ENCODE data around the gene SERTAD1. TPM values are rescaled to one million over a fixed set of nuclear protein-coding genes. Genes with fewer than 3 reads are reported as not detected.
A peak's percentile ranks its signal among the peaks of the same experiment; 100 is the strongest.

SERTAD1 gene
- total and polyA plus RNA-seq, 2 of the 8 experiments (the other 6 are each of a cell fraction or from before 2014, with no cell fraction given) = 5.4 to 6.6 TPM

- CTCF ChIA-PET (ENCODE audit: partially characterized antibody) = interaction anchor here (0.5 to 2.6 kb wide), 11 partner anchors 10 to 145 kb away, joined by 3 to 15 read pairs (median 3); no protein-coding TSS in a partner anchor
- H3K9me3 ChIP-seq (ENCODE audit: insufficient read depth in 2 of 2, low read depth in 1 of 2, low read length in 1 of 2) = no peaks in the 10 kb centered on the region
- peak overlapping the region; percentile 75; the same call in 1 of the 2 replicates for H4K8ac ChIP-seq (ENCODE audit: extremely low read depth, insufficient read depth, low read length)
- H2AK5ac ChIP-seq (ENCODE audit: low read depth, low read length) = no peak overlapping the region
- H2BK5ac ChIP-seq (ENCODE audit: low read depth, low read length) = no peak overlapping the region
- H3K27ac ChIP-seq (ENCODE audit: low read depth, low read length) = no peak overlapping the region
- no peak overlapping the region for H2BK15ac ChIP-seq (ENCODE audit: low read length)
- no peak overlapping the region for H3K9ac ChIP-seq (replicated peaks in 1 of 4; ENCODE audit: extremely low read depth in 1 of 4, low read depth in 3 of 4, low read length in 3 of 4)
- H4K20me1 ChIP-seq (replicated peaks in 1 of 2; ENCODE audit: control insufficient read depth in 1 of 2, insufficient read depth in 2 of 2, low read length in 2 of 2) = no peaks in the 10 kb centered on the region
- H3K4me2 ChIP-seq (ENCODE audit: insufficient read depth in 1 of 2, low read depth in 2 of 2, low read length in 2 of 2) = peak overlapping the region; percentile 72 to 87
- H3K36me3 ChIP-seq (ENCODE audit: control insufficient read depth in 2 of 4, insufficient read depth in 4 of 4, low read length in 3 of 4) = no peaks in the 10 kb centered on the region
- peak overlapping the region; percentile 54 for H3K56ac ChIP-seq (replicated peaks; ENCODE audit: insufficient read length, low read depth, low read length)
- 0 out of 2 replicates have a peak overlapping the region, but pooled peaks have one; percentile 39 for H2BK12ac ChIP-seq (ENCODE audit: low read depth, low read length)
- DNase-seq (ENCODE audit: low read depth in 1 of 2, low spot score in 2 of 2) = peak; percentile 84 to 100
- H3K4me3 ChIP-seq (ENCODE audit: extremely low read depth in 1 of 4, insufficient read depth in 2 of 4, low read depth in 3 of 4, low read length in 4 of 4) = peak overlapping the region; percentile 48 to 77 (median 64)
- FAIRE-seq = peak; percentile 13
- H3K79me2 ChIP-seq (ENCODE audit: control insufficient read depth in 1 of 2, insufficient read depth in 2 of 2, low read length in 2 of 2) = no peaks in the 10 kb centered on the region
- H3K27me3 ChIP-seq (replicated peaks in 1 of 4; ENCODE audit: control insufficient read depth in 3 of 4, extremely low read depth in 1 of 4, insufficient read depth in 3 of 4, low read length in 3 of 4) = peaks cover 0 to under 1% (median under 1%) of the 10 kb centered on the region in 4 experiments; a peak in 4 of 7 replicates
- H3K14ac ChIP-seq (ENCODE audit: insufficient read length) = no peak overlapping the region
- H4K91ac ChIP-seq (replicated peaks; ENCODE audit: insufficient read length, low read length) = no peak overlapping the region
- peaks cover 9% of the 10 kb centered on the region; the same call in 1 of the 2 replicates for H3K23me2 ChIP-seq (ENCODE audit: low read depth, low read length)
- 5% methylated on average over 19 of the region's 41 CpGs; no CpG with 5 or more reads in 1 of the 2 experiments for WGBS, 2 experiments (ENCODE audit: extremely low coverage in 1 of 2, insufficient coverage in 1 of 2, insufficient read length in 1 of 2, insufficient replicate concordance in 2 of 2, low coverage in 1 of 2, low lambda C conversion rate in 2 of 2, missing lambda C conversion rate in 1 of 2)
- no peak overlapping the region for H3K4ac ChIP-seq (replicated peaks; ENCODE audit: insufficient read length, low read depth, low read length)
- H2BK120ac ChIP-seq (replicated peaks; ENCODE audit: low read depth, low read length) = no peak overlapping the region
- no peaks in the 10 kb centered on the region for H3K79me1 ChIP-seq (ENCODE audit: low read depth, low read length)
- H2AFZ ChIP-seq (ENCODE audit: low read length) = no peak overlapping the region
- H3K23ac ChIP-seq (ENCODE audit: insufficient read length) = no peak overlapping the region
- H2BK20ac ChIP-seq (ENCODE audit: low read length) = no peak overlapping the region
- H3K4me1 ChIP-seq (replicated peaks in 1 of 4; ENCODE audit: control insufficient read depth in 3 of 4, insufficient read depth in 4 of 4, low read length in 3 of 4) = peaks cover 0 to 7% (median 3%) of the 10 kb centered on the region in 4 experiments; a peak in 5 of 7 replicates
- POLR2A ChIA-PET (ENCODE audit: partially characterized antibody) = interaction anchor here (0.6 to 2.2 kb wide), 15 partner anchors 9 to 976 kb away, joined by 3 to 16 read pairs (median 4); partner anchors contain the start of genes PRX, SERTAD1 and SERTAD3
- peak overlapping the region; percentile 71 for H3K18ac ChIP-seq (ENCODE audit: extremely low read depth, low read length)
- no peak overlapping the region for H4K5ac ChIP-seq (ENCODE audit: insufficient read length, low read depth, low read length)
- TF ChIP-seq POLR2AphosphoS5 (IDR thresholded peaks at IDR 0.05; ENCODE audit: low read depth, low read length) (no peak; the same call in none of the 2 replicates), EGR1 (IDR thresholded peaks at IDR 0.05; ENCODE audit: borderline replicate concordance, low read depth, low read length) (peak; percentile 45; the same call in 1 of the 2 replicates), JUND (IDR thresholded peaks at IDR 0.05; ENCODE audit: low read length) (no peak), HDAC2 (IDR thresholded peaks at IDR 0.05; ENCODE audit: borderline replicate concordance in 1 of 2, low read depth in 2 of 2, low read length in 2 of 2) (peak in 1 of 2 experiments; percentile 93; a peak in 1 of 4 replicates), TBP (IDR thresholded peaks at IDR 0.05; ENCODE audit: low read depth, low read length) (no peak), TEAD4 (IDR thresholded peaks at IDR 0.05; ENCODE audit: low read depth, low read length) (no peak), RXRA (IDR thresholded peaks at IDR 0.05; ENCODE audit: insufficient read depth, low read depth, low read length) (no peak), SP1 (IDR thresholded peaks at IDR 0.05; ENCODE audit: low read depth, low read length) (peak; percentile 12; the same call in 1 of the 2 replicates), USF2 (IDR thresholded peaks at IDR 0.05; ENCODE audit: low read length) (no peak), KDM4A (IDR thresholded peaks at IDR 0.05; ENCODE audit: low read depth, low read length, severe bottlenecking) (no peak)
These were observed 22.4 kb downstream of the SERTAD1 start for GRCh38 chr19:40403262-40403984.
